Body of pancreas (tissue), 4 donors: ENCODE results near the gene ARNT2. TPM values are rescaled to one million over a fixed set of nuclear protein-coding genes. Genes with fewer than 3 reads are reported as not detected.

ENCODE experiments used
- ATAC-seq: fragments of 150-250 bp; one replicate; pipeline ENCODE4 v1.9.1; 2016
- DNase-seq, 4 donors: peaks; one replicate each; pipeline ENCODE4 v3.0.0-alpha.2; 2019
- H3K27ac ChIP-seq, 4 donors: fragments of 200-600 bp; sonication (generic); 1 replicate in 3 of 4; 2 replicates in 1 of 4; pipeline versions ENCODE4 v1.5.1 to v1.6.1; 2016 to 2019; ENCODE audit warnings: mild to moderate bottlenecking in 1 of 4, mixed read lengths in 1 of 4, moderate library complexity in 1 of 4
- H3K27me3 ChIP-seq, 2 donors: fragments of 200-600 bp; sonication (generic); one replicate each; pipeline ENCODE4 v1.6.0; 2016; ENCODE audit warnings: mild to moderate bottlenecking in 1 of 2
- H3K36me3 ChIP-seq, 2 donors: fragments of 200-600 bp; sonication (generic); replicated peaks in 1 of 2; 2 replicates each; pipeline ENCODE4 v1.5.1; 2016; ENCODE audit warnings: low read depth in 2 of 2; ENCODE audit not compliant: insufficient read depth in 1 of 2
- H3K4me1 ChIP-seq: fragments of 200-600 bp; sonication (generic); one replicate; pipeline ENCODE4 v1.6.0; 2016
- H3K4me3 ChIP-seq, 2 donors: fragments of 200-600 bp; sonication (generic); 1 replicate in 1 of 2; 2 replicates in 1 of 2; pipeline ENCODE4 v1.5.1; 2016 to 2019
- H3K9me3 ChIP-seq, 3 donors: fragments of 200-600 bp; sonication (generic); 1 replicate in 2 of 3; 2 replicates in 1 of 3; pipeline ENCODE4 v1.5.1; 2016
- POLR2A ChIP-seq, 3 donors: fragments of 450-650 bp; IDR thresholded peaks; one replicate each; pipeline ENCODE4 v1.6.1; 2016; ENCODE audit warnings: antibody characterized with exemption in 3 of 3, mild to moderate bottlenecking in 2 of 3
- WGBS, 2 donors: methylation state at CpG; one replicate each; pipeline ENCODE4 v1.1.5; 2017; 5-methylcytosine and 5-hydroxymethylcytosine counted together
- intact Hi-C: fragments of 100-400 bp; cut with DNase I; formaldehyde crosslinking; loops from one replicate; pipeline ENCODE4 v1.15.1; 2023
- total RNA-seq, 2 donors: library from RNA; depleted of rRNA; stranded (reverse); fragments of >200 nt; gene quantifications; one replicate each; pipeline ENCODE4 v1.1.0, GENCODE V29; 2016
- TF ChIP-seq, protein P1 (sequence below), 7 experiments: fragments of 450-650 bp in 4 of 7; fragments of 200-600 bp in 3 of 7; sonication (generic) in 3 of 7; IDR thresholded peaks; one replicate each; pipeline ENCODE4 v1.5.1; 2016 to 2019; ENCODE audit warnings: antibody characterized with exemption in 7 of 7

Gene ARNT2
- total RNA-seq, 2 donors from 2014 or later, result 5.3 to 5.4 TPM

DNA sequence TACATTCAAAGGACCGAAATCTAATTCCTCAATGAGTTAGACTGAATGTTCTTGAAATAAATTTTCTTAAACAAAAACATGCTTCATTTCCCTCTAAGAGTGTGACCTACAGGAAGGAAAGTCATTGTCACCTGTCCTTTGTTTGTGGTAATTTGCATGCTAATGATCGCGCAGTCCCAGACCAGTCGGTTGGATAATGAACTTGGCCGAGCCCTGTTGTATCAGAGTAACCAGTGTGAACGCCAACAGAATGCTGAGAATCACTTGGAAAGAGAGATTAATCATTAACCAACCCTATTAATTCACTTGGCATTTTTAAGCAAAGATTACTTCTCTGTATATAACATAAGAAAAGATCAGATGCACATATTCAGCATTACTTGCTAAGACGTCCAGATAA lies 8.1 kb upstream of the ARNT2 start:
- intact Hi-C loops, result no loop called here
- Histone ChIP-seq H3K36me3 (no peaks in the 10 kb centered on the region), H3K27me3 (no peaks in the 10 kb centered on the region), H3K27ac (no peak overlapping the region), H3K4me3 (no peak overlapping the region), H3K9me3 (no peaks in the 10 kb centered on the region), H3K4me1 (no peaks in the 10 kb centered on the region)
- ATAC-seq (no peak), DNase-seq (no peak)
- 23 to 36% methylated on average over 7 of the region's 7 CpGs for WGBS, 2 donors
- TF ChIP-seq POLR2A (IDR thresholded peaks at IDR 0.05), result no peak
- TF ChIP-seq, protein P1, sequence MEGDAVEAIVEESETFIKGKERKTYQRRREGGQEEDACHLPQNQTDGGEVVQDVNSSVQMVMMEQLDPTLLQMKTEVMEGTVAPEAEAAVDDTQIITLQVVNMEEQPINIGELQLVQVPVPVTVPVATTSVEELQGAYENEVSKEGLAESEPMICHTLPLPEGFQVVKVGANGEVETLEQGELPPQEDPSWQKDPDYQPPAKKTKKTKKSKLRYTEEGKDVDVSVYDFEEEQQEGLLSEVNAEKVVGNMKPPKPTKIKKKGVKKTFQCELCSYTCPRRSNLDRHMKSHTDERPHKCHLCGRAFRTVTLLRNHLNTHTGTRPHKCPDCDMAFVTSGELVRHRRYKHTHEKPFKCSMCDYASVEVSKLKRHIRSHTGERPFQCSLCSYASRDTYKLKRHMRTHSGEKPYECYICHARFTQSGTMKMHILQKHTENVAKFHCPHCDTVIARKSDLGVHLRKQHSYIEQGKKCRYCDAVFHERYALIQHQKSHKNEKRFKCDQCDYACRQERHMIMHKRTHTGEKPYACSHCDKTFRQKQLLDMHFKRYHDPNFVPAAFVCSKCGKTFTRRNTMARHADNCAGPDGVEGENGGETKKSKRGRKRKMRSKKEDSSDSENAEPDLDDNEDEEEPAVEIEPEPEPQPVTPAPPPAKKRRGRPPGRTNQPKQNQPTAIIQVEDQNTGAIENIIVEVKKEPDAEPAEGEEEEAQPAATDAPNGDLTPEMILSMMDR (IDR thresholded peaks at IDR 0.05), result no peak

DNA sequence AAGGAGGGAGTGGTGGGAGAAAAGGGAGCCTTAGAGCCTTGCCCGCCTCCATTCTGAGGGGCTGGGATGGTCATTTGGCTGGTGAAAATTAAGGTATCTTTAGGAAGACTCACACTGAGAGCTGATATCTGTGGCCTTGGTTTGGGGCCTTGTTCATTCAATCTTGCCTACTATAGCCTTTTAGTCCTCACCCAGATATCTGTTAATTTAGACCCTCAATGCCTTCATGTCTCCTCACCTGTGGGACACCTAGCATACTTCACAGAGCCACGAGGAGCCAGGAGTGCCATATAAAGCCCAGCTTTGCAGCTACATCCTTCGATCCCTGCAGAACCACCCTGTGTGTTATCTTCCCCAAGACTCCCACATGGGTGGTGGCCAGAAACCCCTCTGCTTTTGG lies 4.7 kb upstream of the ARNT2 start:
- Histone ChIP-seq H3K27me3 (no peaks in the 10 kb centered on the region), H3K9me3 (no peaks in the 10 kb centered on the region), H3K4me1 (peaks cover 8% of the 10 kb centered on the region), H3K27ac (no peak overlapping the region), H3K4me3 (no peak overlapping the region), H3K36me3 (no peaks in the 10 kb centered on the region)
- intact Hi-C loops, result no loop called here
- 87 to 88% methylated on average over 3 of the region's 3 CpGs for WGBS, 2 donors
- no peak for TF ChIP-seq POLR2A (IDR thresholded peaks at IDR 0.05)
- TF ChIP-seq, protein P1 (IDR thresholded peaks at IDR 0.05), result no peak
- DNase-seq (no peak), ATAC-seq (no peak)

DNA sequence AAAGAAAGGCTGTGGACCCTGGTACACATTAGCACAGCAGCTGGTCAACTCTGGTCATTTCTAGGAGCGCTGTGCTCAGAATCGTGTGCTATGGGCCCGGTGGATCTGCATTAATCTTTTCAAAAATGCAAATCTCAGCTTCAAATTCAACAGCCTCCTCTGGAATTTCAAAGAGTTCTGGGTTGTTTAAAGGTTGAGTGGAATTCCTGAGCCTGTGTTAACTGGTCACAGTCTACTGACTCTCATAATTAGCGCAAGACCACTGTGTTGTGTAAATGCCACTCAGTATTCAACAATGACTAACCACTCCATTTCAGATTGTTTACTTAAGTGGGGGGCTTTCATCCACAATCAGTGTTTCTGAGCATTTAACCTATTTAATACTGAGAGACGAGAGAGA lies 2.7 kb upstream of the ARNT2 start:
- ATAC-seq (no peak), DNase-seq (no peak)
- no peak overlapping the region for H3K4me3 ChIP-seq
- no peaks in the 10 kb centered on the region for H3K9me3 ChIP-seq
- TF ChIP-seq, protein P1 (IDR thresholded peaks at IDR 0.05), result no peak
- TF ChIP-seq POLR2A (IDR thresholded peaks at IDR 0.05), result no peak
- intact Hi-C loops, result no loop called here
- no peaks in the 10 kb centered on the region for H3K27me3 ChIP-seq
- no peak overlapping the region for H3K27ac ChIP-seq
- H3K36me3 ChIP-seq, result no peaks in the 10 kb centered on the region
- peaks cover 18% of the 10 kb centered on the region for H3K4me1 ChIP-seq
- WGBS, 2 donors, result 85 to 88% methylated on average over 5 of the region's 5 CpGs

DNA sequence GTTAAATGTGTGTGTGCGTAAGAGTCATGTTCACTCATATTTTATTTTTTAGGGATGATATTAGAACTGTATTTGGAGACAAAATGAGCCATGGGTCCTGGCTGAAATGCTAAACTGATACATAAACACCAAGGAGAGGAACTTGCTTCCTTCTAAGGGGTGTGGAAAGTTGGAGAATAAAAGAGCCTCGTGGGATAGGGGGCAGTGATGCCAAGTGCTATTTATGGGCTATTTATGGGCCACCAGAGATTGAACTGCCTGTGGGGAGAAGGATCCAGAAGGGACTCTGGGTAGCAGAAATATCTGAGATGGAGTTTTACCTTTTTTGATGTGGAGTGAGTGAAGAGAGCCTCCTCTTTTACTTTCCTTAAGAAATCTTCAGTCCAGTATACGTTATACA lies 1.8 kb upstream of the ARNT2 start:
- intact Hi-C loops, result no loop called here
- WGBS, 2 donors, result 75 to 85% methylated on average over 3 of the region's 3 CpGs
- Histone ChIP-seq H3K9me3 (no peaks in the 10 kb centered on the region), H3K4me1 (peaks cover 18% of the 10 kb centered on the region), H3K27ac (no peak overlapping the region), H3K27me3 (no peaks in the 10 kb centered on the region), H3K36me3 (no peaks in the 10 kb centered on the region), H3K4me3 (no peak overlapping the region)
- DNase-seq (no peak), ATAC-seq (no peak)
- TF ChIP-seq POLR2A (IDR thresholded peaks at IDR 0.05), result no peak
- TF ChIP-seq, protein P1 (IDR thresholded peaks at IDR 0.05), result no peak

DNA sequence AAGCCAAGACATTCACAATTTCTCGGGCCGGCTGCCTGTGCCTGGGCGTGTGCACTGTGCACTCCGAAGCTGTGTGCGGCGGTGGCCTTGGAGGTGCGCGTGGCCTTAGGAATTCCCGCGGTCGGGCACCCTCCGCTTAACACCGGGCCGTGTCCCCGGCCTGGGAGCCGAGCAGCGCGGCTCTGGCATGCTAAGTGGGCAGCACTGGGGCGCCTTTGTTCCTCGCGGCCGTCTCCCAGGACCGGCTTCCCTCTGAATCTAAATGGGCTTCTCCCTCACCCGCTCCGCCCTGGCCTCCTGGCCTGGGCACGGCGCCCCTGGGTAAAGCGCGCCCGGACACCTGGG lies 498 bp upstream of the ARNT2 start:
- H3K36me3 ChIP-seq, result no peaks in the 10 kb centered on the region
- intact Hi-C loops, result no loop called here
- H3K9me3 ChIP-seq, result no peaks in the 10 kb centered on the region
- peak in 2 of 3 donors; percentile 44 to 52 for TF ChIP-seq POLR2A (IDR thresholded peaks at IDR 0.05)
- TF ChIP-seq, protein P1 (IDR thresholded peaks at IDR 0.05), result no peak
- H3K4me3 ChIP-seq, result peak overlapping the region in 1 of 2 donors; percentile 9
- peak; percentile 20 to 37 (median 32) for DNase-seq
- H3K4me1 ChIP-seq, result peaks cover 18% of the 10 kb centered on the region
- H3K27me3 ChIP-seq, result no peaks in the 10 kb centered on the region
- H3K27ac ChIP-seq, result peak overlapping the region in 3 of 4 donors; percentile 69 to 75 (median 70)
- 4 to 10% methylated on average over 15 to 30 of the region's 30 CpGs for WGBS, 2 donors
- ATAC-seq, result peak; percentile 69
